ENCODE results near the gene CDH4. TPM values are rescaled to one million over a fixed set of nuclear protein-coding genes. Genes with fewer than 3 reads are reported as not detected.

Gene CDH4
- total and polyA plus RNA-seq, 2 of the 8 experiments (the other 6 are each of a cell fraction or from before 2014, with no cell fraction given): 4.3 to 7.9 TPM

DNA sequence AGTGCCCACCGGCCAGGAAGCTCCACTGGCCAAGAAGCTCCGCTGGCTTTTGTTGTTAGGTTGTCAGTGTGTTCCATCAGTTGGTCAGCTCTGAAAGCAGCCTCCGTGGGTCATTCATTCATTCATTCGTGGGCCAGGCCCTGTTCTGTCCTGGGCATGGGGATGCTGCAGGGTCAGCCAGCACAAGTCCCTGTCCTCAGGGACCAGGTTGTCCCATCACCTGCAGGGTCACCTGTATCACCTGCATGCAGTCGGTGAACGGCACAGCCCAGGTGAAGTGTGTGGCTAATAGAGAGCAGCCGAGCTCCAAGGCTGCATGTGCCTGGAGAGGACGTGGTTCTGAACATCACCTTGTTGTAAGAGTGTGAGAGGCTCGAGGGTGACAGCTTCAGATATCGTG lies 403.5 kb downstream of the CDH4 start (continued):
- TF ChIP-seq, protein P1, sequence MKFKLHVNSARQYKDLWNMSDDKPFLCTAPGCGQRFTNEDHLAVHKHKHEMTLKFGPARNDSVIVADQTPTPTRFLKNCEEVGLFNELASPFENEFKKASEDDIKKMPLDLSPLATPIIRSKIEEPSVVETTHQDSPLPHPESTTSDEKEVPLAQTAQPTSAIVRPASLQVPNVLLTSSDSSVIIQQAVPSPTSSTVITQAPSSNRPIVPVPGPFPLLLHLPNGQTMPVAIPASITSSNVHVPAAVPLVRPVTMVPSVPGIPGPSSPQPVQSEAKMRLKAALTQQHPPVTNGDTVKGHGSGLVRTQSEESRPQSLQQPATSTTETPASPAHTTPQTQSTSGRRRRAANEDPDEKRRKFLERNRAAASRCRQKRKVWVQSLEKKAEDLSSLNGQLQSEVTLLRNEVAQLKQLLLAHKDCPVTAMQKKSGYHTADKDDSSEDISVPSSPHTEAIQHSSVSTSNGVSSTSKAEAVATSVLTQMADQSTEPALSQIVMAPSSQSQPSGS (IDR thresholded peaks at IDR 0.05; ENCODE audit: low read length): no peak

All from H1 (cell line).